Skin of body (tissue), 2 donors: ENCODE data around the gene OPN1MW3. TPM values are rescaled to one million over a fixed set of nuclear protein-coding genes. Genes with fewer than 3 reads are reported as not detected.
"Not testable (repeated sequence)": the region's sequence is repeated elsewhere in the genome, so short reads cannot be mapped to it uniquely, and the experiment has no call there.

Experiments used
- DNase-seq: peaks from one replicate; lab custom pipeline; 2025; lab: John Stamatoyannopoulos, UW
- total RNA-seq: library from RNA; depleted of rRNA; stranded (reverse); fragments of >200 nt; gene quantifications from one replicate; pipeline ENCODE4 v1.2.3, GENCODE V29; 2014

OPN1MW3 gene
- not detected for total RNA-seq

- DNase-seq, result not testable (repeated sequence)
These were observed at the start of gene OPN1MW3 for GRCh38 chrX:154257282-154257681. TSS of gene OPN1MW3 (plus strand) at chrX:154257582. CDS start at chrX:154257620, 38 bp downstream.

GRCh38 chrX:154209670-154210418 is 47.5 kb upstream of the OPN1MW3 start:
- DNase-seq, result not testable (repeated sequence)

GRCh38 chrX:154211057-154211456 is 46.3 kb upstream of the OPN1MW3 start:
- DNase-seq, result not testable (repeated sequence)

- not testable (repeated sequence) for DNase-seq
These were observed 45.9 kb upstream of the OPN1MW3 start for GRCh38 chrX:154211499-154211898.

- not testable (repeated sequence) for DNase-seq
These were observed 37.9 kb upstream of the OPN1MW3 start, which contains the start of gene OPN1MW2 for GRCh38 chrX:154219456-154219855. TSS of gene OPN1MW2 (plus strand) at chrX:154219756. CDS start at chrX:154219816, 60 bp downstream.

GRCh38 chrX:154225292-154225691 is 32.1 kb upstream of the OPN1MW3 start:
- not testable (repeated sequence) for DNase-seq

- DNase-seq, result not testable (repeated sequence)
These were observed 30.7 kb upstream of the OPN1MW3 start for GRCh38 chrX:154226706-154227105.

GRCh38 chrX:154231443-154231842 is 25.9 kb upstream of the OPN1MW3 start:
- not testable (repeated sequence) for DNase-seq

GRCh38 chrX:154233620-154234019 is 23.8 kb upstream of the OPN1MW3 start:
- not testable (repeated sequence) for DNase-seq

GRCh38 chrX:154238939-154239559 is 18.3 kb upstream of the OPN1MW3 start:
- DNase-seq, result not testable (repeated sequence)

- DNase-seq, result not testable (repeated sequence)
These were observed 17.3 kb upstream of the OPN1MW3 start for GRCh38 chrX:154239982-154240503.

GRCh38 chrX:154247377-154248045 is 9.9 kb upstream of the OPN1MW3 start:
- DNase-seq, result not testable (repeated sequence)

- not testable (repeated sequence) for DNase-seq
These were observed 9.3 kb upstream of the OPN1MW3 start for GRCh38 chrX:154248076-154248475.

- DNase-seq, result not testable (repeated sequence)
These were observed 1.3 kb downstream of the OPN1MW3 start for GRCh38 chrX:154258711-154259110.

GRCh38 chrX:154263072-154263471 is 5.7 kb downstream of the OPN1MW3 start:
- DNase-seq, result not testable (repeated sequence)

- DNase-seq, result not testable (repeated sequence)
These were observed 11.9 kb downstream of the OPN1MW3 start for GRCh38 chrX:154269245-154269644.

- not testable (repeated sequence) for DNase-seq
These were observed 27.3 kb downstream of the OPN1MW3 start for GRCh38 chrX:154284489-154285338.

- DNase-seq, result not testable (repeated sequence)
These were observed 29.0 kb downstream of the OPN1MW3 start for GRCh38 chrX:154286406-154286805.

GRCh38 chrX:154294791-154295574 is 37.6 kb downstream of the OPN1MW3 start, which contains the start of gene TEX28:
TSS of gene TEX28 (minus strand) at chrX:154295124. CDS start at chrX:154292117, 3,007 bp downstream.
- no peak for DNase-seq
